Measurements from ENCODE around the gene NSFL1C.
"Not testable (repeated sequence)": the region's sequence is repeated elsewhere in the genome, so short reads cannot be mapped to it uniquely, and the experiment has no call there.

Gene NSFL1C

DNA sequence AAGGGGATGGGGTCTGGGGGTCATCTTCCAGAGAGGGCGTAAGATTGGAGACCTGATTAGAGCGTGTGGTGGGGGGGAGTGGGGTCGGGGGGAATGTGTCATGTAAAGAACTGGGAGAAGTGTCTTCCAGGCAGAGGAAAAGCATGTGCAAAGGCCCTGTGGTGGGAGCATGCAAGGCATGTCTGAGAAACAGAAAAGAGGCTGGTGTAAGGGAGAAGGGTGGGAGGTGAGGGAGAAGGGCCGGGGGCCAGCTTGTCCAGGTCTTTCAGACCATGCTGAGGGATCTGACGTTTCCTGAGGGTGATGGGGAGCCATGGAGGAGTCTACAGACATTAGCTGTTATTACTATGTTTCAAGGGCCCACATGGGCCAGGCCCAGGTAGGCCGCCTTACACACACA lies 43.4 kb downstream of the NSFL1C start:
- DNase-seq = no peak

DNA sequence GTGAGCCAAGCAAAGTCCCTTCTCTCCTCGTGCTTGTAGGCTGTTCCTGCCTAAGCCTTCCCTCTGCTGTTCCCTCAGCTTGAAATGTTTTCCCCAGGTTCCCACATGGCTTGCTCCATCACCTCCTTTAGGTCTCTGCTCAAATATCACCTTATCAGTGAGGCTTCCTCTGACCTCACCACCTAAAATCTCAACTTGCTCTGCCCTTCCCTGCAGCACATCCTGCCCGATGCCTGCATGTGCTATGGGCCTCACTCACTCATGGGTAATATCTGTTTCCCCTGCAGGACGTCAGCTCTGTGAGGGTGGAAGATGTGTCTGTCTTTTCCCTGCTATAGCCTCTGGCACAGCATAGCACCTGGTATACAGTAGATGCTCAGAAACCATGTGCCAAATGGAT lies 43.9 kb downstream of the NSFL1C start:
- DNase-seq = no peak

DNA sequence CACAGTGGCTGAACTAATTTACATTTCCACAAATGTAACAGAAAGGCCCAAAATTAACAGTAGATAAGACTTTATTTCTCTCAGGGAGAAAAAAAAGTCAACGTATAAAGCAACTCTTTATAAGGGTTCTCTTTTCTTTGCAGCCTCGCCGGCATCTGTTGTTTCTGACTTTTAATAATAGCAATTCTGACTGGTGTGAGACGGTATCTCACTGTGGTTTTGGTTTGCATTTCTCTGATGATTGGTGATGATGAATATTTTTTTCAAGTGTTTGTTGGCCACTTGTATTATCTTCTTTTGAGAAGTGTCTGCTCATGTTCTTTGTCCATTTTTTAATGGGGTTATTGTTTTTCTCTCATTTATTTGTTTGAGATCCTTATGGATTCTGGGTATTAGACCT lies 46.6 kb downstream of the NSFL1C start:
- DNase-seq = no peak

DNA sequence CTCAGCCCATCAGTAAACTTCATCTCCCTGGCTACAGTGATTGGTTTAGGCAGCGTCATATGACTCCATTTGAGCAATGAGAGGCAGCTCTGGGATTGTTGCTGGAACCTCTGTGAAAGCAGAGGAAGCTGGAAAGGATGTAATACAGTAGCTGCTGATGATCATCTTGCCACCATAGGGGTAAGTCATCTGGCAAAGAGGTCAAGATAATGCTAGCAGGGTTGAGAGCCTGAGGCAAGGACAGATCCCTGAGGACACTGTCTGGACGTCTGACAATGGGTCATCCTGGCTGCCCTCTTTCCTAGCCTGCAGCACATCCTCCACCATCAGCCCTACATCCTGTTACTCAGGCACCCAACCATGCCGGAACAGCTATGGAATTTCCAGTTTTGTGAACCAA lies 48.3 kb downstream of the NSFL1C start:
- DNase-seq = peak in 1 of 3 donors; percentile 36

DNA sequence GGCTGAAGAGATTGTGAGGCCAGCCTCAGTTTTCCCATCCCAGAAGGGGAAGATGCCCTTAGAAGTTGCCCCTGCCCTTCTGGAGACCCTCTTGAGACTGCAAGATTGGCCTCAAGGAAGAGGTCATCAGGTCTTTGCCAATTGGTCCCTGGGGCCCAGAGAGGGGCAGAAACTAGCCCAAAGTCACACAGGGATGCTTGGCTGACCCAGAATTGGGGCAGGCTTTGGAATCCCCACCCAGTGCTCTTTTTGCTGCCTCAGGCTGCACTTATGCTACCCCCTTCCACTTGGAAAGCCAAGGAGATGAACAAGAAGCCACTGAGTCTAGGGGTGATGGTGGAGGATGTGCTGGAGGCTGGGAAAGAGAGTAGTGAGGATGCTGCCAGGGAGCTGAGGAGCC lies 48.9 kb downstream of the NSFL1C start:
- no peak for DNase-seq

DNA sequence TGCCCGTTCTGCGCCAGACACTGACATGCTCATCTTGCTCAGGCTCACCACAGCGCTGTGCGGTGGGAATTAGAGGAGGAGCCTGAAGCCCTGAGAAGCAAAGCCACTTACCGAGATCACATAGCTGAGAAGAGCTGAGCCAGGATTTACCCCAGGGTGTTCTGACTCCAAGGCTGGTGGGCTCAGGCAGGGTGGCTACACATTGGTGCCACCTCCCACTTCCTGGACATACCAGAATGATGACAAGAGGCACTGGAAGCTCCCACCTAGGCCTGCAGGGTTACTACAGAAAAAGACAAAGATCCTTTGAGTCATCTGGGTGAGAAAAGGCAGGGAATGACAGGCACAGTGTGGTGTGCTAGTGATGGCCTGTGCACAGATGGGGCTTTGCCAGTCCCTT lies 49.4 kb downstream of the NSFL1C start:
- DNase-seq = peak in 1 of 3 donors; percentile 5

DNA sequence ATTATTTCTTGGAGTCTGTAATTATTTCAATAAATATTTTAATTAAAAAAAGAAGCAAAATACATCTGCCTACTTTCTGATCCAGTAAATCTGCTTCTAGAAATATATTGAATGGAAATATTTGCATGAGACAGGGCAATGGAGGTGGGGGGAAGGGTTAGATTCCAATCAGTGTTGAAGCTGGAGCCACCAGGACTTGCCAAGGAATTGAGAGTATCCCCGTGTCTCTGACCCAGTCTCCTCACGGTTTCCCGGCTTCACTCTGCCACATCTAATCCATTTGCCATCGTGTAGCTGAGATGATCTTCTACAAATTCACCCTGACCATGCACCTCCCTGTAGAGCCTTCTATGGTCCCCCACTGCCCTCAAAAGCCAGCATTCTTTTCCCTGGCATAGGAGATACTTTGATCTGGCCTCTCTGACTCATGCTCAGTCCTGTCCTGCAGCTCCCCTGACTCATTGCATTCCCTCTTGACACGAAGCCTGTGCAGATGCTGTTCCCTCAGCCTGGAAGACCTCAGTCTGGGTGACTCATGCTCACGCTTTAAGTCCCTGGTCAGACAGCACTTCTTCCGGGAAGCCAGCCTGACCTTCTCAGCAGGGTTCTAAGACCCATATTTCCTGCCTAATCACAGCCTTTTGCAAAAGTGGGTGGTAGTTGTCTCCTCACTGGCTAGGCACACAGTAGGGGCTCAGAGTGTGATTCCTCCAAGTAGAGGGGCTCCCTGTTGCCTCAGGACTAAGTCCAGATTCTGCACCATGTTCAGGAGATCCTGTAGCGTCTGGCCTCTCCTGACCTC lies 50.8 kb downstream of the NSFL1C start:
- peak; percentile 83 to 92 (median 85) for DNase-seq

DNA sequence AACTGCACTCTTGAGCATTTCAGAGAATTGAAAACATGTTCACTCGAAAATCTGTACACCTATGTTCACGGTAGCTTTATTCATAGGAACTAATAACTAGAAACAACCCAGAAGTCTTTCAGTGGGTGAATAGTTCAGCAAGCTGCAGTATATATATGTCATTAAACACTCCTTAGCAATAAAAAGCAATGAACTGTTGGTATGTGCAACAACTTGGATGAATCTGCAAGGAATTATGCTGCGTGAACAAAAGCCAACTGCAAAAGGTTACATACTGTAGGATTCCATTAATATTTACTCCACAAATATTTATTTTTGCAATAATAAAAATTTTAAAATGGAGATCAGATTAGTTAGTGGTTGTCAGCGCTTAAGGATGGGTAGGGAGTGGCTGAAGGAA lies 51.7 kb downstream of the NSFL1C start:
- no peak for DNase-seq

DNA sequence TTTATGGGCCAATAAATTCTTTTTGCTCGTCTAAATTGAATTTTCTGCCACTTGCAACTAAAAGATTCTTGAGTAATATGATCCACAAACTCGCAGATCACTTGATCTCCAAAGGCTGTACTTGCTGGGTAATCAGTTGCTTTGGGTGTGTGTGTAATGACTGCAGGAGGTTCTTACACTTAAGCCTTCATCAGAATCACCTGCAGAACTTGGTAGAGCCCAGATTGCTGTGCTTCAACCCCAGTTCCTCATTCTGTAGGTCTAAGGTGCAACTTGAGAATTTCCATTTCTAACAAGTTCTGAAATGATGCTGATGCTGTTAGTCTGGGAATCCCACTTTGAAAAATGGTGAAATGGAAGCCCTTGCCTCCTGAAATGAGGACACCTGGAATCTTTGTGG lies 60.8 kb downstream of the NSFL1C start:
- DNase-seq = peak in 1 of 3 donors; percentile 27

DNA sequence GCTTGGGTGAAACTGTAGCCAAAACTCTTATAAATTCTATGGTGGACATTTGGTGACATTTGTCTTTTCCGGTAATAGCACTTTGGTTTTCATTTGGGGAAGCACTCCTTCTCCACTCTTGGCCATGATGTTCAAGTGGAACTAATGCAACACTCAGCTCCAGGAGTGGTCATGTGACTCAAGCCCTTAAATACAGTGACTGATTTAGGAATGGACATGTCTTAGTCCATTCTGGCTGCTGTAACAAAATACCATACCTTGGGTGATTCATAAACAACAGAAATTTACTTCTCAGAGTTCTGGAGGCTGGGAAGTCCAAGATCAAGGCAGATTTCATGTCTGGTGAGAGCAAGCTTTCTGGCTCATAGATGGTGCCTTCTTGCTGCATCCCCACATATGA lies 63.0 kb downstream of the NSFL1C start:
- DNase-seq = no peak

DNA sequence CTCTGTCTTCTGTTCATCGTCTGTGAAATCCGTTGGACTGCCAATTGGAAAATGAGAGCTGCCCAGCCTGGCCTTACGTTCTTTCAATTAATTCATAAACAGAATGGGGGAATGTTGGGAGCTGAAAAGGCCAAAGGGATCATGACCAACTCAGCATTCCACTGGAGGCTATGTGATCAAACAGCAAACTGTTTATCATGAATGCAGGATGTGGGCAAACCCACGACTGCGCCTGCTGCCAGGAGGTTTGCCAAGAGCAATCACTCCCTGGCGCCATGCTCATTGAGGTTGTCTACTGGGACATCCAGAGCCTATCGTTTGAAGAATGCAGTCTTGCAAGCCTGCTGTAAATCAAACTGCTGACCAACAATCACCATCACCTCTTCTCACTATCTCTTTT lies 64.5 kb downstream of the NSFL1C start:
- DNase-seq = no peak

DNA sequence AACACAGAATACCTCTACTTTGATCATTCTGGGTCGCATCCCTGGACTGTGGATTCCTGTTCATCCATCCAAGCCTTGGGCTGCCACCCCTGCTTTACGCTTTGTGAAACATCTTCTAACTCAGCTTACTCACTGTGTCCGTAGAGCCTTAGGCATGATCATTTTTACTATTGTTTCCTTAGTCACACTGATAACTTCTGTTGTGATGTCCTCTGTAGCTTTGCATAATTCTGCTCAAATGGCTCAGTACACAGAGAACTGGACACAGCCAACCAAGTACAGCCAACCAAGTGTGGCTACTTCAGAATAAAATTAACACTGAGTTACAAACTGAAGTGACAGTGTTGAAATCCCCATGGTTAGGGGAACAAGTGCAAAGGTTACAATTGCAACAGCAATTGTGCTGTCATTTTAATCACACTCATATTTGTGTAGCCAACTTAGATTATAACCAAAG lies 65.2 kb downstream of the NSFL1C start:
- no peak for DNase-seq

DNA sequence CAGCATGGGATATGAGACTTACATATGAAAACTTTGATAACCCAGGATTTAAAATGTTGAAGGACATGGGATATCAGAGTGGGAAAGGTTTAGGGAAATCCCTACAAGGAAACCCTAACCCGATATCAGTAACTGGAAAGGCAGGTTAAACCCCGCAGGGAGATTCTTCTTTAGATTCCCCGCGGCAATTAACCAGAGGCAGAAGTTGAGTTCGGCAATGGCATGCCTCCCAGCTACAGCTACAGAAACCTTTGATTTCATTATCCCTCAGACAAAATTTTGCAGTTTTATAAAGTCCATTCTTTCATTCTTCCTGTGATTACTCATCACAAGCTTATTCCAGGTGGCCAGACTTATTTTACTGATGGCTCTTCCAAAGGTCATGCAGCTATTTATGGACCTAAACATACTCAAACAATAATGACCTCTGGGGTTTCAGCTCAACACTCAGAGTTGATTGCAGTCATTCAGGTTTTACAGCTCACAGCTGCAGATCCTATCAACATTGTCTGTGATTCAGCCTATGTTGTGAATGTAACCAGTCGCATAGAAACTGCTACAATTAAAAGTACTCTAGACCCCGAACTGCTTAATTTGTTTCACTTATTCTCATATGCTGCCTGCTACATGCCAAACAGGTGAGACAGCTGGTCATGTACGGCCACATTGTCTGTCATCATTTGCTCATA lies 66.8 kb downstream of the NSFL1C start:
- DNase-seq = not testable (repeated sequence)

DNA sequence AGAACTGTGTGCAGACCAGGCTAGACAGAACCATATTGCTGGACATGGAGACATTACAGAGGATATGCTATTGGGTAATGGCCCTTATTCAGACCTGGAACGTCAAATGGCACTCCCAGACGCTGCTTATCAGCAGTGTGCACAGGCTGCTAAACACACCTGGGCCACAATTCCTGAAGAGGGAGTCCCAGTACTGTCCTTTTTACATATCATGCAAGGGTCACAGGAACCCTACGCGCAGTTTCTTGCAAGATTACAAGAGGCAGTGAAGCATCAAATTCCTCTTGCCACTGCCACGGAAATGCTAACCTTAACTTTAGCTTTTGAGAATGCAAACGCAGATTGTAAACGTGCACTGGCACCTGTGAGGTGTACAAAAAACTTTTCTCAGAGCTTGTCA lies 68.5 kb downstream of the NSFL1C start:
- not testable (repeated sequence) for DNase-seq

DNA sequence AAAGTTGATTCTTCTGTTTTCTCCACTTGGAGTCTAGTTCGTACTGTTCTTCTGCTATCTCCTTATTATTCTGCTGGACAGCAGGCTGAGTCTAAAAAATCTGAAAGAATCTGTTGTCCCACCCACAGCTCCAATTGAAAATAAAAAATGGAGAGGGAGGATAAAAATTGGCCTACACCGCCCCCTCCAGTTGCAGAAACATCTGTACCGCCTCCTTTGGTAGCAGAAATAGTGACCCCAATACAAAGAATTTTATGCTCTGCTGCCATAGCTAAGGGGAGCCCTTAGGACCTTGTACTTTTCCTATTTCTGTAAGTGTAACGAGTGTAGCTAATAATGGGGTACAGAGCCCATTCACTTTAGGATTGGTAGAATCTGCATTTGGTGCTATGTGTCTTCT lies 68.9 kb downstream of the NSFL1C start:
- DNase-seq = no peak

DNA sequence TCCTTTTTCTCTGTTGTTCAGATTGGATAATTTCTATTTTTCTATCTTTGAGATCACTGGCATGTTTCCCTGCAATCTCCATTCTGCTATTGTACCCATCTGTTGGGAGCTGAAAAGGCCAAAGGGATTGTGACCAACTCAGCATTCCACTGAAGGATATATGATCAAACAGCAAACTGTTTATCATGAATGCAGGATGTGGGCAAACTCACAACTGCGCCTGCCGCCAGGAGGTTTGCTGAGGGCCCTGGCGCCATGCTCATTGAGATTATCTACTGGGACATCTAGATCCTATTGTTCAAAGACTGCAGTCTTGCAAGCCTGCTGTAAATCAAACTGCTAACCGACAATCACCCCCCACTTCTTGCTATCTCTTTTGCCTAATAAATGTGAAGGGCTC lies 69.9 kb downstream of the NSFL1C start:
- no peak for DNase-seq

DNA sequence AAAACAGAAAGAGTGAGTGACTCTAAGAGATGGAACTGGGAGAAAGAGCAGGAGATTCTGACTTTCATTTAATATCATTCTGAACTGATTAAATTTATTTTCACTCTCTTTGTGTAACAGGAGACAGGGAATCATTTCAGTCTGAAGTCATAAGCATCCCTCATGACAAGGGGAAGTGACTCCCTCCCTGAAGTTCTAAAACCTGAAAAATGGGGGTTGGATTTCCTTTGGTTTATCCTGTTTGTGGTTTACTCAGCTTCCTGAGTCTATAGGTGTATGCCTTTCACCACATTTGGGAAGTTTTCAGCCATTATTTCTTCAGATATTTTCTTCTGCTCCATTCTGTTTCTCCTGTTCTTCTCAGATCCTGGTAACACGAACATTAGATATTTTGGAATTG lies 70.4 kb downstream of the NSFL1C start:
- no peak for DNase-seq

DNA sequence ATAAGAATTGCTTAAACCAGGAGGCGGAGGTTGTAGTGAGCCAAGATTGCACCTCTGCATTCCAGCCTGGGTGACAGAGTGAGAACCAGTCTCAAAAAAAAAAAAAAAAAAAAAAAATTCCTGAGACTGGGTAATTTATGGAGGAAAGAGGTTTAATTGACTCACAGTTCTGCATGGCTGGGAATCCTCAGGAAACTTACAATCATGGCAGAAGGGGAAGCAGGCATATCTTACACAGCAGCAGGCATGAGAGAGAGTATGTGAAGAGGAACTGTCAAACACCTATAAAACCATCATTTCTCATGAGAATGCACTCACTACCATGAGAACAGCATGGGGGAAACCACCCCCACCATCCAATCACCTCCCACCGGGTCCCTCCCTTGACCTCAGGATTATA lies 72.0 kb downstream of the NSFL1C start:
- DNase-seq = peak in 1 of 3 donors; percentile 51

DNA sequence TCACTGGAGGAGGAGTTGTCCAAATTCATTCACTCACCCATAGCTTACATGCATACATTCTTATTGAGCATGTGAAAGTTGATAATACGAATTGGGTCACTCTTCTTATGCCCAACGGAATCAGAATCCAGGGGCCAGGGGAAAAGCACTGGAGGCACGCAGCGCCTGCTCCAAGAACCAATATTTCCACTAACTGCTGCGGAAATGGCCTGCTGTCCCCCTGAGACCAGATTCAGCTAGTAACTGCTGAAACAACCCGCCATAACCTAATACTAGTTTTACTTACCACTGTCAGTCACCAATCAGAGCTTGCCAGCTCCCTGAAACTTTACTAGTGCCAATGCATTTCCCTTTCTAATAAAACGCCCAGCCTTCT lies 73.2 kb downstream of the NSFL1C start:
- no peak for DNase-seq

DNA sequence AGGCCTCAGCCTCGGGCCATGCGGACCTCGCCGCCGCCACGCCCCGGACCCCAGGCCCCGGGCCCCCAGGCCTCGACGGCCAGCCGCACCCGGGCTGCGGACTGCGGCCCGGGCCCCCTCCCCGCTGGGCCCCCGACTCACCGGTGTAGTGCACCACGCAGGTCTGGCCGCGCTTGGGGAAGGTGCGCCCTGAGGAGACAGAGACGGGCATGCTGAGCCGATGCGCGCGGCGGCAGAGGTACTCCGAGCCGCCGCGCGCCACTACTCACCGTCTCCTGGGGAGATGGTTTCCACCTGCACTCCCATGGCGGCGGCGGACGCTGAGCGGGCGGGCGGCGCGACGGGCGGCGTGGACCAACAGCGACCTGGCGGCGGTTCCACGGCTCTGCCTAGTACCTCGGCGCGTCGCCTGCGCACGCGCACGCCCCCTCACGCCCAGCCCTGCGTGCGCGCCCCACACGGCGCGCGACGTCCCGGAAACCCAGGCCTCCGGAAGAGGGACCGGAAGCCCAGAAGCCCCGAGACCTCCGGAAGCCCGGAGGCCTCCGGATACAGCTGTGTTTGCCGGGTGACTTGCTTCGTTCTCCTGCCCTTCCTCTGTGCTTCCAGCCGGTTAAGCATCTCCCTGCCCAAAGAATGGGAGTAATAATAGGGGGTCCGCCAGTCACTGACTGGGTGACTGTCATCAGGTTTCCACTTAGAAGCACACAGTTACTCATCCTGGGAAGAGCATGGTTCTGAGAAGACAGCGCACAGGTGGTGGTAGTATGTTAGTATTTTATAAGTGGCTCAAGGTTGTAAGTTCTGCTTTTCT lies 73.7 kb downstream of the NSFL1C start, which contains the start of gene FKBP1A:
Gene FKBP1A, minus strand, starts transcription at position 362 of the 814 bp plus-strand sequence. Its CDS starts 56 bp downstream, at position 306.
- DNase-seq = peak; percentile 84 to 93 (median 87)

DNA sequence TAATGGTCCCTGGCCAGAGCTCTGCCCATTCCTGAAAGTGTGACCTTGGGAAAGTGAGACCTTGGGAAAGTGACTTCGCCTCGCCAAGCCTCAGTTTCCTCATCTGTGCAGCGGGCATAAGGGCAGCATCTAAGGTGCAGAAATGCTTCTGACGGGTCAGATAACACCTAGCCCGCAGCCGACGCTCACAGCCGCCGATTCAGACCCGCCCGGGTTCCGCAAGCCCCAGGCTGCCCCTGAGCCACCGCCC lies 74.3 kb downstream of the NSFL1C start:
- peak in 1 of 3 donors; percentile 56 for DNase-seq
